ENCODE measurements around the gene NVL.

Gene NVL

DNA sequence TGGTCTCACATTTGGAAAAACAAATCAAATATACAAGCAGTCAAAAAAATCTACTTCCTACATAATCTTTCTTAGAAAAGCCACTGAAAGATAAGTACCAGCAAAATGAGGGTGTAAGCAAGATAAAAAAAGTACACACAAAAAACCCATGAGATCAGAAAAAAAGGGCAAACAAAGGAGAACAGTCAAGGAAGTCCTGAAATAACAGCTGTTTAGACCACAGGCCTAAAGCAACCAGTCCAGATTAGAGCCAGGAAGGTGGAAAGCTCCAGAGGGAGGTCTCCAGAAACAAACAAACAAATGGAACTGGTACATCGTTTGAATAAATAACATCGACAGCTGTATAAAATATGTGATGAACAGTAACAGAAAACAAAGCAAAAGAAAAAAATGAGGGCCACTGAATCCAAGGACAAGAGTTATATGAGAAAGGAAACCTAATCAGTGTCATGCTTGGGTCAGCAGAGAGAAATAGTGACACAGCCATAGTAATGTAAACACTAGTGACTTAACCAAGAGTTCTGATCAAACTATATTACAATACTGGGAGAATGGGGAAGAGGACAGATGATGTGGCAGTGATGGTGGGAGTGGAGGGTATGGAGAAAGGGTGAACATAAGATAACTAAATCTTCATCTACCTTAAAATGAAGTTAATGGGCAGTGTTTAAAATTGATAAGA lies 67.5 kb downstream of the NVL start:
- WGBS, 2 experiments (ENCODE audit: insufficient coverage in 2 of 2): 92% methylated on average over 2 of the region's 2 CpGs; no CpG with 5 or more reads in 1 of the 2 experiments
- Histone ChIP-seq H3K9me3 (ENCODE audit: control insufficient read depth, low read length) (no peaks in the 10 kb centered on the region), H3K4me1 (ENCODE audit: control insufficient read depth, insufficient read depth, low read length, poor library complexity, severe bottlenecking) (no peaks in the 10 kb centered on the region), H3K36me3 (ENCODE audit: control insufficient read depth, insufficient read depth, low read length) (peaks cover 19% of the 10 kb centered on the region), H3K27ac (ENCODE audit: low read depth, low read length, severe bottlenecking) (no peak overlapping the region), H3K4me3 (ENCODE audit: extremely low read depth, insufficient read depth, low read length, poor library complexity, severe bottlenecking) (no peak overlapping the region)

DNA sequence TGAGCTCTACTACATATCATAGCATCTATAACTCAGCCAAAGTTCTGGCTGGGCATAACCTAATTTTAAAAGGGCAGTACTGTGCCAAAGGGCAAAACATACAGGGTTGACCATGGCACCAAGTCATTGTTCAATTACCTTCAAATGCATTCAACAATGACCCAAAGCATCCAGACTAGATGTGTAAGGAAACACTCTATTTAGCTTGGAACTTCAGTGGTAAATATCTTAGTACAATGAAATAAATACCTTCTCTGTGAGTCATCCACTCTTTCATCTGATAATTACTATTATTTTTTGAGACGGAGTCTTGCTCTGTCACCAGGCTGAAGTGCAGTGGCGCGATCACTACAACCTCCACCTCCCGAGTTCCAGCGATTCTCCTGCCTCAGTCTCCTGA lies 70.0 kb downstream of the NVL start:
- Histone ChIP-seq H3K9me3 (ENCODE audit: control insufficient read depth, low read length) (no peaks in the 10 kb centered on the region), H3K4me3 (ENCODE audit: extremely low read depth, insufficient read depth, low read length, poor library complexity, severe bottlenecking) (no peak overlapping the region), H3K4me1 (ENCODE audit: control insufficient read depth, insufficient read depth, low read length, poor library complexity, severe bottlenecking) (no peaks in the 10 kb centered on the region), H3K27ac (ENCODE audit: low read depth, low read length, severe bottlenecking) (no peak overlapping the region), H3K36me3 (ENCODE audit: control insufficient read depth, insufficient read depth, low read length) (peaks cover 27% of the 10 kb centered on the region)
- WGBS, 2 experiments (ENCODE audit: insufficient coverage in 2 of 2): 78 to 91% methylated on average over 5 of the region's 5 CpGs

DNA sequence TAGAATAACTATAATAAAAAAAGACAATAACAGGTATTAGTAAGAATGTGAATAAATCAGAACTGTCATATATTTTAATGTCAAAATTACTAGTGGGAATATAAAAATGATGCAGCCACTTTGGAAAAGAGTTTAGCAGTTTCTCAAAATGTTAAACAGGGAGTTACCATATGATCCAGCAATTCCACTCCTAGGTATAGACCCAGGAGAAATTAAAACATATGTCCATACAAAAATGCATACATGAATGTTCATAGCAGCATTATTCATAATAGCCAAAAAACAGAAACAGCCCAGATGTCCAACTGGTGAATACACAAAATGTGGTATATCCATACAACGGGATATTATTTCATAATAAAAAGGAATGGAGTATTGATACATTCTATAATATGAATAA lies 71.6 kb downstream of the NVL start:
- no CpG with 5 or more reads among the region's 1 CpG for WGBS, 2 experiments (ENCODE audit: insufficient coverage in 2 of 2)
- H3K27ac ChIP-seq (ENCODE audit: low read depth, low read length, severe bottlenecking): no peak overlapping the region
- H3K4me1 ChIP-seq (ENCODE audit: control insufficient read depth, insufficient read depth, low read length, poor library complexity, severe bottlenecking): no peaks in the 10 kb centered on the region
- no peak overlapping the region for H3K4me3 ChIP-seq (ENCODE audit: extremely low read depth, insufficient read depth, low read length, poor library complexity, severe bottlenecking)
- peaks cover 20% of the 10 kb centered on the region for H3K36me3 ChIP-seq (ENCODE audit: control insufficient read depth, insufficient read depth, low read length)
- no peaks in the 10 kb centered on the region for H3K9me3 ChIP-seq (ENCODE audit: control insufficient read depth, low read length)

DNA sequence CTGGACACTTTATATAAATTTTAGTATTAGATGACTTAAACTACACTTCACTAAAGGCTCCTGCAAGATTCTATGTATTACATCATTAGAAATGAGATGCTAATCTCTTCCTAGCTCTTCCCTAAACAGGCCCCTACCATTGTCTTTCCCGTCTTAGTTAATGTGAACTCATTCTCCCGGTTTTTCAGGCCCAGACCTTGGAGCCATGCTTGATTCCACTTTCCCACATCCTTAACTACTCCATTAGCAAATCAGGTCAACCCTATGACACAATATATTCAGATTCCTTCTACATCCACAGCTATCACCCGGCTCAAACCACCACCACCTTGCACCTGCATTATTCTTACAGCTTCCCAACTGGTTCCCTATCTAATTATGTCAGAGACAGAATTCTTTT lies 73.3 kb downstream of the NVL start:
- H3K27ac ChIP-seq (ENCODE audit: low read depth, low read length, severe bottlenecking): no peak overlapping the region

DNA sequence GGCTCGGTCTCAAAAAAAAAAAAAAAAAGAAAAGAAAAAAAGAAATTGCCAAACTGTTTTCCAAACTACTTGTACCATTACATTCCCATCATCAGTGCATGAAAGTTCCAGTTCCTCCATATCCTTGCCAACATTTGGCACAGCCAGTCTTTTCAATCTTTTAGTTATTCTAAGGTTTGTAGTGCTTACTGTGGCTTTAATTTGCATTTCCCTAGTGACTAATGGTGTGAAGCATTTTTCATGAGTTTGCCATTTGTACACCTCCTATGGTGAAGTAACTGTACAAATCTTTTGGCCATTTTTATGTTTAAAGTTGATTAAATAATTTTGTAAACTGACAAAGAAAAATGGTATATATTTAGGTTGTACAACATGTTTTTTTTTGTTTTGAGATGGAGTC lies 76.3 kb downstream of the NVL start:
- H3K4me1 ChIP-seq (ENCODE audit: control insufficient read depth, insufficient read depth, low read length, poor library complexity, severe bottlenecking): peaks cover 11% of the 10 kb centered on the region
- WGBS, 2 experiments (ENCODE audit: insufficient coverage in 2 of 2): no CpG with 5 or more reads among the region's 1 CpG
- no peak overlapping the region for H3K4me3 ChIP-seq (ENCODE audit: extremely low read depth, insufficient read depth, low read length, poor library complexity, severe bottlenecking)
- H3K36me3 ChIP-seq (ENCODE audit: control insufficient read depth, insufficient read depth, low read length): peaks cover 29% of the 10 kb centered on the region
- no peaks in the 10 kb centered on the region for H3K9me3 ChIP-seq (ENCODE audit: control insufficient read depth, low read length)
- no peak overlapping the region for H3K27ac ChIP-seq (ENCODE audit: low read depth, low read length, severe bottlenecking)

More for the DNA sequence above, 73.3 kb downstream of the NVL start:
- 47 to 67% methylated on average over 3 of the region's 3 CpGs for WGBS, 2 experiments (ENCODE audit: insufficient coverage in 2 of 2)
- Histone ChIP-seq H3K4me3 (ENCODE audit: extremely low read depth, insufficient read depth, low read length, poor library complexity, severe bottlenecking) (no peak overlapping the region), H3K4me1 (ENCODE audit: control insufficient read depth, insufficient read depth, low read length, poor library complexity, severe bottlenecking) (peaks cover 11% of the 10 kb centered on the region), H3K36me3 (ENCODE audit: control insufficient read depth, insufficient read depth, low read length) (peaks cover 18% of the 10 kb centered on the region), H3K9me3 (ENCODE audit: control insufficient read depth, low read length) (no peaks in the 10 kb centered on the region)

DNA sequence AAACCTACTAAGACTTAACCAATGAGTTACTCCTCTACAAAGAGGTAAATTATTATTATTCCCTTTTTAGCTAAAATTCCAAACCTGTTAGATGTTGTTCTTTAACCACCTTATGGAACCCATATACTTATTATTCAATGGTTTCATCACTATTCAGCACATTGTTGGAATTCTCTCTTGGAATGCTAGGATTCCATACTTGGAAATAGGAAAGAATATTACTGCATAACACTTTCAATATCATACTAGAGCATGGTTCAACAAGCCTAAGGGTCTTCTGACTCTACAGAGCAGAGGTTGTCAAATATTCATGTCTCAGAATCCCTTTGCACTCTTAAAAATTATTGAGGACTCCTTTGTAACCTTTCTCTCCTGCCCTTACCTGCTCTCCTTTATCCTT lies 77.5 kb downstream of the NVL start:
- no peak overlapping the region for H3K27ac ChIP-seq (ENCODE audit: low read depth, low read length, severe bottlenecking)
- H3K9me3 ChIP-seq (ENCODE audit: control insufficient read depth, low read length): no peaks in the 10 kb centered on the region
- no peak overlapping the region for H3K4me3 ChIP-seq (ENCODE audit: extremely low read depth, insufficient read depth, low read length, poor library complexity, severe bottlenecking)
- H3K4me1 ChIP-seq (ENCODE audit: control insufficient read depth, insufficient read depth, low read length, poor library complexity, severe bottlenecking): peaks cover 11% of the 10 kb centered on the region
- peaks cover 39% of the 10 kb centered on the region for H3K36me3 ChIP-seq (ENCODE audit: control insufficient read depth, insufficient read depth, low read length)

DNA sequence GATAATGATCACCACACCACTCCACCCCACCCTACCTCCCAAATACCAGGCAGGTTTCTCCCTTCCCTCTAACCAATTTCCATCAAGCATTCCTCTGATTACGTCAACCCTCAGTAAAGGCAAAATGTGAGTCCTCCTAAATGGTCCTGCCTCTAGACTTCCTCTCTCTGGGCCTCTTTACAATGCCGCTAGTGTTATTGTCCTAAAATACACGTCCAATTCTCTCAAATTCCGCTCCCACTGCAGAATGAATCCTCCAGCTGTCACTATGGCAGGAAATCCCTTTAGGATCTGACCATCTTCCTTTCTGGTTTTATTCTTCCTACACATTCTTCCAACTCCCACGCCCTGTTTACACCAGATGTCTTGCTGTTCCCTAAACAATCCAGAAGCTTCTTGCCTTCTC lies 78.2 kb downstream of the NVL start:
- Histone ChIP-seq H3K4me1 (ENCODE audit: control insufficient read depth, insufficient read depth, low read length, poor library complexity, severe bottlenecking) (peaks cover 11% of the 10 kb centered on the region), H3K36me3 (ENCODE audit: control insufficient read depth, insufficient read depth, low read length) (peaks cover 42% of the 10 kb centered on the region), H3K4me3 (ENCODE audit: extremely low read depth, insufficient read depth, low read length, poor library complexity, severe bottlenecking) (no peak overlapping the region), H3K27ac (ENCODE audit: low read depth, low read length, severe bottlenecking) (peak overlapping the region; percentile 59), H3K9me3 (ENCODE audit: control insufficient read depth, low read length) (no peaks in the 10 kb centered on the region)
- WGBS, 2 experiments (ENCODE audit: insufficient coverage in 2 of 2): 78 to 91% methylated on average over 5 of the region's 5 CpGs

DNA sequence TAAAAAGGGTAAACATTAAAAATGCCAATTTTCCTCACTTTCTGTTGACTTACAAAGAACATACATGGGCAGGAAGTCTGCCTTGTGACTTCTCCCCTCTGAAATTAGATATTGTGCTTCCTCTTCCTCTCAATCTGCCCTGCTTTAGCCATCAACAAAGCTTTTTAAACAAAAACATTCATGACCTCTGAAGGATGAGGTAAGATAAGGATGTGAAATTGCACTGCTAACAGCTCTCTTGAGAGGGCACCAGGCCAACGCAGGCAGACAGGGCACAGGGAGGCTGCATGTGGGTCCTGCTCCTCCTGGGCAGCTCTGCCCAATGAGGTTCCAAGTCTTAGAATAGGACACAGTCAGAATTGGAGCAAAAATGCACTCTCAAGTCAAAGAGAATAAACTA lies 84.8 kb downstream of the NVL start:
- 78 to 100% methylated on average over 1 of the region's 1 CpG for WGBS, 2 experiments (ENCODE audit: insufficient coverage in 2 of 2)
- Histone ChIP-seq H3K27ac (ENCODE audit: low read depth, low read length, severe bottlenecking) (peak overlapping the region; percentile 52), H3K9me3 (ENCODE audit: control insufficient read depth, low read length) (no peaks in the 10 kb centered on the region), H3K4me1 (ENCODE audit: control insufficient read depth, insufficient read depth, low read length, poor library complexity, severe bottlenecking) (peaks cover 4% of the 10 kb centered on the region), H3K4me3 (ENCODE audit: extremely low read depth, insufficient read depth, low read length, poor library complexity, severe bottlenecking) (no peak overlapping the region), H3K36me3 (ENCODE audit: control insufficient read depth, insufficient read depth, low read length) (peaks cover 62% of the 10 kb centered on the region)

DNA sequence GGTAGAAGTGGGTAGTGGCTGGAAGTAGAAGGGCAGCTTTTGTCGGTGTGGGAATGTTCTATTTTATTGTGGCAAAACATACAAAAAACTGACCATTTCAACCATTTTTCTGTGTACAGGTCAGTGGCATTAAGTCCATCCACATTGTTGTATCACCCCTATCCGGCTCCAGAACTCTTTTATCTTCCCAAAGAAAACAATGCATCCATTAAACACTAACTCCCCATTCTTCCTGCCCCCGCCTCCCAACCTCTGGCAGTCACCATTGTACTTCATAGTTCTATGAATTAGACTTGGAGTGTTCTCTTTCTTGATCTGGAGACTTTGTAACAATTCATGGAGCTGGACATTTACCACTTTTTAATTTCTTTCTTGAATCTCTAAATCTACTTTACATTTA lies 91.2 kb downstream of the NVL start:
- WGBS, 2 experiments (ENCODE audit: insufficient coverage in 2 of 2): 77 to 86% methylated on average over 1 of the region's 3 CpGs
- Histone ChIP-seq H3K4me3 (ENCODE audit: extremely low read depth, insufficient read depth, low read length, poor library complexity, severe bottlenecking) (no peak overlapping the region), H3K27ac (ENCODE audit: low read depth, low read length, severe bottlenecking) (no peak overlapping the region), H3K36me3 (ENCODE audit: control insufficient read depth, insufficient read depth, low read length) (peaks cover 50% of the 10 kb centered on the region), H3K9me3 (ENCODE audit: control insufficient read depth, low read length) (no peaks in the 10 kb centered on the region), H3K4me1 (ENCODE audit: control insufficient read depth, insufficient read depth, low read length, poor library complexity, severe bottlenecking) (no peaks in the 10 kb centered on the region)

DNA sequence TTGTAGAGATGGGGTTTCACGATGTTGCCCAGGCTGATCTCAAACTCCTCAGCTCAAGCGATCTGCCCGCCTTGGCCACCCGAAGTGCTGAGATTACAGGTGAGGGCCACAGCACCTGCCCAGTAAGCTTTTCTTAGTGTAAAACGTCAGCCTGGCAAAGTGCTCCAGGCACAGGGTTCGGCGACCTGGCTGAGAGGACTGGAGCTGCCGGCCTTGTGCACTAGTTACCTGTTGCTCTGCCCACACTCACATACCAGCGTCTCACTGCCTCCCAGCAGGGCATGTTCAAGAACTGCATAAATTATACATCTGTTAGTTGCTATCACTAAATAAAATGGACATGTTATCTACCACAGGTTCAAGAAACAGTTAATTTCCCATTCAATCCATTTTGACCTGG lies 91.8 kb downstream of the NVL start:
- H3K9me3 ChIP-seq (ENCODE audit: control insufficient read depth, low read length): no peaks in the 10 kb centered on the region
- H3K36me3 ChIP-seq (ENCODE audit: control insufficient read depth, insufficient read depth, low read length): peaks cover 50% of the 10 kb centered on the region
- H3K4me1 ChIP-seq (ENCODE audit: control insufficient read depth, insufficient read depth, low read length, poor library complexity, severe bottlenecking): no peaks in the 10 kb centered on the region
- 87 to 91% methylated on average over 8 to 9 of the region's 9 CpGs for WGBS, 2 experiments (ENCODE audit: insufficient coverage in 2 of 2)
- no peak overlapping the region for H3K27ac ChIP-seq (ENCODE audit: low read depth, low read length, severe bottlenecking)
- H3K4me3 ChIP-seq (ENCODE audit: extremely low read depth, insufficient read depth, low read length, poor library complexity, severe bottlenecking): no peak overlapping the region

DNA sequence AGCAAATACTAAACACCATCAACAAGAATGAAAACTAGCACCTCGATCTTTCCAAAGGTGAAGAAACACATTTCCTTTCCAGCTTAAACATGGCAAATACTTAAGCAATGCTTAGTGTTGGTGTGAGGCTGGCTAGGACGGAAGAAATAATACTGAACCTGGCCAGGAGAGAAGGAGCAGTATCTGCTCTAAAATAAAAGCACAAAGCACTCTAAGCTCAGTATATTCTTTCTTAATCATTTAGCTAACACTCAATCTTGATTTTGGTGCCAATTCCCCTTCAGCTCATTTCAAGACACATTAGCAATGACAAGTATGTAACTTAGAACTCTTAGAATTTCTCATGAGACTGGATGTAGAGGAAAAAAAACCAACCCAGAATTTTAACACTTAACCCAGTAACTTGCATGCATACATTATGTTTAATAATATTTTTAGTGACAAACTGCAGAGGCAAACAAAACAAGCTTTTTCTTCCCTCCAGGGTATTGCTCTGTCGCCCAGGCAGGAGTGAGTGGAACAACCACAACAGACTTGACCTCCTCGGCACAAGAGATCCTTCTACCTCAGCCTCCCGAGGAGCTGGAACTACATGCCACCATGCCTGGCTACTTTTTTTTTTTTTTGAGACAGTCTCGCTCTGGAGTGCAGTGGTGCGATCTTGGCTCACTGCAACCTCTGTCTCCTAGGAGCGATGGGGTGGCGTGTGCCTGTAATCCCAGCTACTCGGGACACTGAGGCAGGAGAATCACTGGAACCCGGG lies 92.7 kb downstream of the NVL start:
- H3K4me1 ChIP-seq (ENCODE audit: control insufficient read depth, insufficient read depth, low read length, poor library complexity, severe bottlenecking): no peaks in the 10 kb centered on the region
- WGBS, 2 experiments (ENCODE audit: insufficient coverage in 2 of 2): 92 to 94% methylated on average over 6 to 8 of the region's 11 CpGs
- no peak overlapping the region for H3K4me3 ChIP-seq (ENCODE audit: extremely low read depth, insufficient read depth, low read length, poor library complexity, severe bottlenecking)
- no peaks in the 10 kb centered on the region for H3K9me3 ChIP-seq (ENCODE audit: control insufficient read depth, low read length)
- H3K36me3 ChIP-seq (ENCODE audit: control insufficient read depth, insufficient read depth, low read length): peaks cover 51% of the 10 kb centered on the region
- no peak overlapping the region for H3K27ac ChIP-seq (ENCODE audit: low read depth, low read length, severe bottlenecking)
